Keratinocyte (primary cell): ENCODE measurements around the gene CCDC54.

Experiments used
- EZH2 ChIP-seq: IDR thresholded peaks from one replicate; pipeline ENCODE4 v1.6.1; 2012; ENCODE audit warnings: inconsistent platforms, mild to moderate bottlenecking, low read length, moderate library complexity
- TF ChIP-seq, protein P1 (sequence below), 3 experiments: IDR thresholded peaks in 1 of 3; conservative IDR thresholded peaks in 1 of 3; optimal IDR thresholded peaks in 1 of 3; 2 replicates in 2 of 3; 3 replicates in 1 of 3; pipeline versions ENCODE3 to v1.5.1; 2011; ENCODE audit warnings: low read length in 3 of 3, mild to moderate bottlenecking in 3 of 3, moderate library complexity in 2 of 3, control low read depth in 1 of 3, inconsistent platforms in 1 of 3; ENCODE audit not compliant: insufficient read depth in 2 of 3; ENCODE audit errors: extremely low read depth in 1 of 3

DNA sequence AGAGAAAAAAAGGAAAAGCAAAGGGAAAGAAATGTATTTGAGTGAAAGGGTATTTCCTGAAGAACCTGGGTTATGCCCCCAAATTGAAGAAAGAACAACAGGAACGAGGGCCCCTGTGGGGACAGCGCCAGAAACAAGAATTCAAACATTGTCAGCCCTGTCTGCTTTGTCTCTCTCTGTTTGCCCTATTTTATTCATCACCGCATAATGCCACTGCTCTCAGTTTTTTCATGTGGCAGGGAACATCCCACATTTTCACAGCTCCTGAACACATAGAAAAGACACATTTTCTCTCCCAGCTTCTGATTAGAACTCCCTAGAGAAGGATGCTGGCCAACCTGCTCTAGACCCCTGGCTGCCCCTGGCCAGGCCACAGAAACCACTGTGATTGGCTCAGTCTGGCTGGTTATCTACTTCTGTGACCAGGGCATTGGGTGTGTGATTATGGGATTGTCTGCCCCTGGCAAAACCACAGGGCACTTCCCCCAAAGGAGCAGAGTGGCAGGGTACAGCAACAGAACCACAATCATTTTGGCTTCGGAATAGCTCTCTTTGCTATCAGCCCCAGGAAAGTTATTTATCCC is 31.3 kb upstream of the CCDC54 start:
- no peak for TF ChIP-seq EZH2
- TF ChIP-seq, protein P1, sequence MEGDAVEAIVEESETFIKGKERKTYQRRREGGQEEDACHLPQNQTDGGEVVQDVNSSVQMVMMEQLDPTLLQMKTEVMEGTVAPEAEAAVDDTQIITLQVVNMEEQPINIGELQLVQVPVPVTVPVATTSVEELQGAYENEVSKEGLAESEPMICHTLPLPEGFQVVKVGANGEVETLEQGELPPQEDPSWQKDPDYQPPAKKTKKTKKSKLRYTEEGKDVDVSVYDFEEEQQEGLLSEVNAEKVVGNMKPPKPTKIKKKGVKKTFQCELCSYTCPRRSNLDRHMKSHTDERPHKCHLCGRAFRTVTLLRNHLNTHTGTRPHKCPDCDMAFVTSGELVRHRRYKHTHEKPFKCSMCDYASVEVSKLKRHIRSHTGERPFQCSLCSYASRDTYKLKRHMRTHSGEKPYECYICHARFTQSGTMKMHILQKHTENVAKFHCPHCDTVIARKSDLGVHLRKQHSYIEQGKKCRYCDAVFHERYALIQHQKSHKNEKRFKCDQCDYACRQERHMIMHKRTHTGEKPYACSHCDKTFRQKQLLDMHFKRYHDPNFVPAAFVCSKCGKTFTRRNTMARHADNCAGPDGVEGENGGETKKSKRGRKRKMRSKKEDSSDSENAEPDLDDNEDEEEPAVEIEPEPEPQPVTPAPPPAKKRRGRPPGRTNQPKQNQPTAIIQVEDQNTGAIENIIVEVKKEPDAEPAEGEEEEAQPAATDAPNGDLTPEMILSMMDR (optimal IDR thresholded peaks at IDR 0.05 in 1 of 3, IDR thresholded peaks at IDR 0.05 in 1 of 3, conservative IDR thresholded peaks at IDR 0.05 in 1 of 3; ENCODE audit: extremely low read depth in 1 of 3, insufficient read depth in 2 of 3, low read length in 3 of 3) = no peak
